Tibial nerve (tissue), 3 donors: ENCODE results near the gene ARHGEF5.
"Not testable (repeated sequence)": the region's sequence is repeated elsewhere in the genome, so short reads cannot be mapped to it uniquely, and the experiment has no call there.

ENCODE experiments used
- POLR2A ChIP-seq, 2 donors: fragments of 450-650 bp; IDR thresholded peaks; one replicate each; pipeline ENCODE4 v1.6.1; 2017; ENCODE audit warnings: antibody characterized with exemption in 2 of 2, mild to moderate bottlenecking in 2 of 2, moderate library complexity in 2 of 2
- TF ChIP-seq, protein P1 (sequence below), 5 experiments: fragments of 200-600 bp in 3 of 5; fragments of 450-650 bp in 2 of 5; sonication (generic) in 3 of 5; IDR thresholded peaks; one replicate each; pipeline ENCODE4 v1.5.1; 2016 to 2019; ENCODE audit warnings: antibody characterized with exemption in 5 of 5, mild to moderate bottlenecking in 3 of 5, moderate library complexity in 2 of 5

- TF ChIP-seq, protein P1, sequence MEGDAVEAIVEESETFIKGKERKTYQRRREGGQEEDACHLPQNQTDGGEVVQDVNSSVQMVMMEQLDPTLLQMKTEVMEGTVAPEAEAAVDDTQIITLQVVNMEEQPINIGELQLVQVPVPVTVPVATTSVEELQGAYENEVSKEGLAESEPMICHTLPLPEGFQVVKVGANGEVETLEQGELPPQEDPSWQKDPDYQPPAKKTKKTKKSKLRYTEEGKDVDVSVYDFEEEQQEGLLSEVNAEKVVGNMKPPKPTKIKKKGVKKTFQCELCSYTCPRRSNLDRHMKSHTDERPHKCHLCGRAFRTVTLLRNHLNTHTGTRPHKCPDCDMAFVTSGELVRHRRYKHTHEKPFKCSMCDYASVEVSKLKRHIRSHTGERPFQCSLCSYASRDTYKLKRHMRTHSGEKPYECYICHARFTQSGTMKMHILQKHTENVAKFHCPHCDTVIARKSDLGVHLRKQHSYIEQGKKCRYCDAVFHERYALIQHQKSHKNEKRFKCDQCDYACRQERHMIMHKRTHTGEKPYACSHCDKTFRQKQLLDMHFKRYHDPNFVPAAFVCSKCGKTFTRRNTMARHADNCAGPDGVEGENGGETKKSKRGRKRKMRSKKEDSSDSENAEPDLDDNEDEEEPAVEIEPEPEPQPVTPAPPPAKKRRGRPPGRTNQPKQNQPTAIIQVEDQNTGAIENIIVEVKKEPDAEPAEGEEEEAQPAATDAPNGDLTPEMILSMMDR (IDR thresholded peaks at IDR 0.05) = not testable (repeated sequence)
- TF ChIP-seq POLR2A (IDR thresholded peaks at IDR 0.05) = not testable (repeated sequence)
Observed at GRCh38 chr7:144356185-144356584, 983 bp downstream of the ARHGEF5 start.
